HG03520 (cell line): Measurements from ENCODE around the gene CDKL5.

Experiments
- ATAC-seq: cut with Tn5 transposase; IDR thresholded peaks from one replicate; pipeline ENCODE4 v1.9.1; 2021; ENCODE audit warnings: mild to moderate bottlenecking, moderate library complexity; ENCODE audit not compliant: unreplicated experiment

The CDKL5 gene

DNA sequence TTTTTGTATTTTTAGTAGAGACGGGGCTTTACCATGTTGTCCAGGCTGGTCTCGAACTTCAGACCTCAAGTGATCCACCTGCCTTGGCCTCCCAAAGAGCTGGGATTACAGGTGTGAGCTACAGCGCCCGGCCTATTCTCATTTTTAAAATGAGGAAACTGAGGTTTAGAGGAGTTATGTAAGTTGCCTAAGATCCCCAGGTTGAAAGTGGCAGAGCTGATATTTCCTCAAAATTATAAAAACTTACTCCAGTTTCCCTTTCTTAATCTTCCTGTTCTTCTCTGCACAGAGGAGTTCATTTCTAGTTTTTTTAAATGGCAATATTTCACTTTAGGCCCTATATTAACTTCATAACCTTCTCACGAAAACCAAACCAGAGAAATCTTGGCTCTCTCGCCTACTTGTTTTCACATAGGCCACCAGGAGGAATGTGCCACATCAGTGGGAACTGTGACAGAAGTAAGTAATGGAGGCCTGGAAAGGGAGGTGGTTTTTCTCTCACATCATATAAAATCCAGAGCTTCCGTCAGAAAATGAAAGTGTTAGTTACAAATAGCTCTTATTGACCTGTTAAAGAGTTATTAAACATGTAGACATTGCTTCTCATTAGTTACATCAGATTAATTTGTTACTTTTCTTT is 262.6 kb downstream of the CDKL5 start:
- no peak for ATAC-seq

DNA sequence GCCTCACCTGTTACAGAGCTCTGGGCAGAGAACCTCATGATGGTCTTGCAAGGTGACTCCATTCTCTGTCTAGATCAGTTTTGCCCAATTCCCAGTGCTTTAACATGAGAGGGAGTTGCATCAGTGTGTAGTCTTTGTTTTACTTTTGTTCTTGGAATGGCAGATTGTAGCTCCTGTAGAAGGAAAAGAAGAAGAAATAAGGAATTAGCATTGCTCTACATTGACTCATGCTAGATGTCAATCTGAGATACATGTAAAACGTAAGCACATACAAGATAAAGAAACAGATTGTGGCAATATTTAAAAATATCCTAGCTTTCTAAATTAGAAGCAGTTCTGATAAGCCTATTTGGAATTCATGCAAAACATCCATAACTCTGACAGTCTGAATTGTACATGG is 266.0 kb downstream of the CDKL5 start:
- no peak for ATAC-seq

DNA sequence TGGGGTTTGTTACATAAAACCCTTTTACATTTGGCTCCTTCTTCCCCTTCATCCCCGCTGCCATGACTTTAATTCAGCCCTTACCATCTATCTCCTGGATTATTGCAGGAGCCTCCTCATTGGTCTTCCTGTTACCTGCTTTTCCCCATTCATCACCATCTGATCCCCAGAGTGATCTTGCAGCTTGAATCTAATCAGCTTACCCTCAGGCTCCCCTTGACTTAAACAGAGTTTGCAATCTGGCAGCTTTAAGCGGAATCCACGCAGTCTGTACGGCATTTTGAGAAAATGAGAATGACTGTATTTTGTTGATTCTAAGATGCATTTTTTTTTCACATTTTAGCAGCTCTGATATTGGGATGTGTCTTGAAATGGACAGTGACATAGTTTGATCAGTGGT is 267.1 kb downstream of the CDKL5 start:
- ATAC-seq, result no peak

DNA sequence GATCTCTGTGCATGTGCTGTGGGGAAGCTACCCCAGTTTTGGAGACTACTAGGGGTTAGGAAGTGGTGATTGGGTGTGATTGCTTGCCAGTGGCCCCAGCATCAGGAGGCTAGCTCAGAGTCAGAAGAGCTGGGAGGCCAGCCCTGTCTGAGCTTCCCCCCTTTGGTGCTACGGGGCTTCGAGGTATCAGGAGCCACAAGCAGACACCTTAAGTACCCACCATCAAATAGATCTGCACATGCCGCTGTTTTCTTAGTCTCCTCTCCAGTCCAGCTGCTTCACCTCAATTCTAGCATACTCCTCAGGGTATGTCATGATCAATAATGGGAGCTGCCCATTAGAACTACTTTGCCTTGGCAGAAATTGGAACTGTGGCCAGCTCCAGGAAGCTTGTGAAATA is 271.2 kb downstream of the CDKL5 start:
- no peak for ATAC-seq

DNA sequence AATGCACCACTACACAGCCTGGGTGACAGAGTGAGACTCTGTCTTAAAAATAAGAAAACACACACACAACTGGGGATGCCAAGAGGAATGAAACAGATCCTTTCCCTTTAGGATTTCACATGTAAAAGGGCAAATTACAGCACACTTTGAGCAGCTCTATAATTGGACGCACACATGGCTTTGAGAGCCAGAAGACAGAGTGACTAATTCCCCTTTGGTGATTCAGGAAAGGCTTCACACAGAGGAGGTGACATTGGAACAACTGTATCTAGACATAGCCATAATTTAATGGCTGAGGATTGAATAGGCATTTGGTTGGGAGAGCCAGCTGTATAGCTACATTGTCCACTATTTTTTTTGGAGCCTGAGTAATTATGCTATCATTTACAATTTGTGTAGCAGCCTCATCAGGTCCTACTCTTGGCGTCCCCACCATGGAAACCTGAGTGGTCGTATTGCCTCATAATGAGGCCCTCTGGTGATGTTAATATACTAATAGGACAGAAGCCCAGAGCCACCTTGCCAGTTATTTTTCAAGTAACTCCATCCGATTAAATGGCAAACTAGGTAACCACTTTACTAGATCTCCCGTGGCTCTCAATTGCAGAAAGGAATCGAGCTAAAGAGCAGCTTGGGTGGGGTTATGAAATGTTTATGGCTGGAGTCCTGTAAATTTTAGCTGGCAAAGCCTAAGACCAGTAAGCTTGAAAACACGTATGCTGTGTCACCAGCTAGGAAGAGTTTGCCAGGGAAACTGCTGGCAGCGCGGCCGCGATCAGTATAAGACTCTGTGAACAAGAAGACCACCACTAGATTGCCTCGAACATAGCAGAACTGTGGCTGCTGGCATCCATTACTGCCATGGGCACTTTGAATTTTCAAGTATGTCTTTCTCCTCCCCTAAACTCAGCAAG is 273.6 kb downstream of the CDKL5 start:
- no peak for ATAC-seq

DNA sequence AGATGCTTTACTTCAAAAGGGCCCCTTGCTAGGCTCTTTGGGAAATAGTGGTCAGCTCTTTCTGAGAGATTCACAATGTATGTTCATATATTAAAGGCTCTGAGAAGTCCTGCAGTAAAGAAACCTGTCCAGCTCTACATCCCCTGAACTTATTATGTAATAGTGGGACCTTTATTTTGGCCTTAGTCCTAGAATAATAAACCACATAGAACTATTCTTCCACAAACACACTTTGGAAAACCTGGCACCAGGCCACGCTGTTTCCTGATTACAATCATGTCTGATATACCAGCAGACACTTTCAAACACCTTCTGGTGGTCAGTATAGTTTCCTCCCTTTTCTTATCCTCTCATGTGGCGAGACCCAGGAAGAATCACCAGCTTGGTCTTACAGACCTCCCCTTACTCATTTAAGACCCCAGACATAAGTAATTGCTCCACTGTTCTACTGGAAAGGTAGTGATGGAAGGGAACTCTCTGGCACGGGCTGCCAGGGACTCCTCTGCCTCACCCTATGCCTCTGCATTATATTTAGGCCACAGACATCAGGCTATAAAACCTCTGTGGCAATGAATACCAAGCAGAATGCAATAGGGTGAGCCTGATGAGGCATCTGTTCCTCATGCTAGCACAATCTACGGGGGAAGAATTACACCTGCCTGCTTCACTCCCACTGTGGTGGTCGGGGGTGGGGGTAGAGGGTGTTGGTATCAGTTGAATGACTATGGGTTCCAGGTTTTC is 276.4 kb downstream of the CDKL5 start:
- ATAC-seq, result no peak

DNA sequence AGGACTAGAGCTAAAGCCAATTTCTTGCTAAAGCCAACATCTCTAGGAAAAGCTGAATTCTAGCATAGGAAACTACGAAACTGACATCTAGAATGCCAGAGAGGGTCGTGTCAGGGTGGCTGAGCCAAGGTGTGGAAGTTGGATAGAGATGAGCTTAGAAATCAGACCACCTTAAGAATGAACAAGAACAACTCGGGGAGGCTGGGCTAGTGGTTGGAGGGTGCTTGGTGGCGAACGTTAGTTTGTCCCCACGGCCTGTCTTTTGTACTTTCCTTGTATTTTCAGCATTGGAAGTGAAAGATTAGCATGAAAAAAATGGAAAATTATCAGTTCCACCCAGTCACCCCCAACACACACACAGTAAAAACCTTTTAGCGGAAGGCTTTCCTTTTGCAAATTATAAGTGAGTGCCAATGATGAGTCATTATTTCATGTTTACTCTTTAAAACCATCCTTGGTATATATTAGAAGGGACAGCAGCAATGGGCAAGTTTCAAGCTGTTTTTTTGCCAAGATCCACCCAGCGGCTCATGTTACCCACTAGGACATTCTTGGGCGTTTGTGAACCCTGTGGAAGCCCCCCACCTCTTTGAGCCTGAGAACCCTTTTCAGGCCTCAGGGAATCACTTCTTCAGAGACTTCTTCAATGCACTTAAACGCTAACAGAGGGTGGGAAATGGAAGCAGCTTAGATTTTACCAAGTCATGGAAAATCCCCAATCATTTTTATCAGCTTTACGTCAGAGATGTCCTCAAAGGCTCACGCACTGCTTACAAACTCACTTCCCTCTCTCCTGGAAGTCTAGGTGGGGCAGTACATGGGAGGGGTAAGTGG is 277.2 kb downstream of the CDKL5 start:
- ATAC-seq, result no peak
